ENCODE measurements around the gene SPART.

GRCh38 chr13:36346222-36347083 is at the start of gene SPART:
- TF ChIP-seq CTCF (IDR thresholded peaks at IDR 0.05) = peak; percentile 92 to 96 (median 94)
- peak in 3 of 4 donors; percentile 36 to 90 (median 87) for TF ChIP-seq POLR2A (IDR thresholded peaks at IDR 0.05)
- peak in 1 of 4 donors; percentile 33 for TF ChIP-seq EP300 (IDR thresholded peaks at IDR 0.05)
